RWPE2 (cell line): ENCODE measurements around the gene EMD.

Experiments used
- ATAC-seq: fragments of 200-7000 bp; cut with Tn5 transposase; 3 replicates; pipeline ENCODE4 v1.9.1; 2021; ENCODE audit warnings: low read depth
- DNase-seq: peaks from one replicate; pipeline ENCODE4 v3.0.0-alpha.2; 2020; ENCODE audit warnings: low spot score
- H3K27ac ChIP-seq: fragments of 450-650 bp; 2 replicates; pipeline ENCODE4 v1.5.1; 2017; ENCODE audit warnings: mild to moderate bottlenecking; ENCODE audit not compliant: poor library complexity, severe bottlenecking
- H3K27me3 ChIP-seq: fragments of 250-450 bp; sonication (Bioruptor Pico); 2 replicates; pipeline ENCODE4 v1.5.1; 2021; ENCODE audit warnings: mild to moderate bottlenecking, moderate library complexity; ENCODE audit not compliant: insufficient read depth, poor library complexity, severe bottlenecking
- H3K36me3 ChIP-seq: fragments of 250-450 bp; sonication (Bioruptor Pico); 2 replicates; pipeline ENCODE4 v1.5.1; 2020; ENCODE audit warnings: low read depth, mild to moderate bottlenecking, moderate library complexity
- H3K4me1 ChIP-seq: fragments of 250-450 bp; sonication (Bioruptor Pico); 2 replicates; pipeline ENCODE4 v1.5.1; 2021; ENCODE audit warnings: mild to moderate bottlenecking, moderate library complexity; ENCODE audit not compliant: insufficient read depth, poor library complexity, severe bottlenecking
- H3K4me3 ChIP-seq: fragments of 250-450 bp; sonication (Bioruptor Pico); 2 replicates; pipeline ENCODE4 v1.5.1; 2021; ENCODE audit warnings: mild to moderate bottlenecking, moderate library complexity; ENCODE audit not compliant: severe bottlenecking
- H3K9me3 ChIP-seq: fragments of 250-450 bp; sonication (Bioruptor Pico); 2 replicates; pipeline ENCODE4 v1.5.1; 2021; ENCODE audit warnings: mild to moderate bottlenecking, moderate library complexity; ENCODE audit not compliant: severe bottlenecking
- CTCF ChIP-seq: fragments of 450-650 bp; IDR thresholded peaks from one replicate; pipeline ENCODE4 v1.5.1; 2017; ENCODE audit warnings: mild to moderate bottlenecking, moderate library complexity; ENCODE audit not compliant: poor library complexity, severe bottlenecking

The EMD gene

GRCh38 chrX:154403192-154403591 is 24.1 kb downstream of the EMD start:
- ATAC-seq (no peak), DNase-seq (no peak)
- H3K27me3 ChIP-seq: no peaks in the 10 kb centered on the region
- H3K9me3 ChIP-seq: no peaks in the 10 kb centered on the region
- no peak overlapping the region for H3K4me3 ChIP-seq
- no peak overlapping the region for H3K27ac ChIP-seq
- no peak for TF ChIP-seq CTCF
- H3K36me3 ChIP-seq: peaks cover 38% of the 10 kb centered on the region
- no peaks in the 10 kb centered on the region for H3K4me1 ChIP-seq

- TF ChIP-seq CTCF: no peak
- DNase-seq: no peak
- no peak overlapping the region for H3K4me3 ChIP-seq
- no peaks in the 10 kb centered on the region for H3K27me3 ChIP-seq
- peaks cover 32% of the 10 kb centered on the region for H3K36me3 ChIP-seq
- H3K27ac ChIP-seq: no peak overlapping the region
- no peak for ATAC-seq
- H3K4me1 ChIP-seq: no peaks in the 10 kb centered on the region
- no peaks in the 10 kb centered on the region for H3K9me3 ChIP-seq
These were observed 24.8 kb downstream of the EMD start for GRCh38 chrX:154403858-154404257.

GRCh38 chrX:154404625-154405192 is 25.6 kb downstream of the EMD start:
- no peaks in the 10 kb centered on the region for H3K9me3 ChIP-seq
- no peak for TF ChIP-seq CTCF
- H3K27me3 ChIP-seq: no peaks in the 10 kb centered on the region
- no peak overlapping the region for H3K27ac ChIP-seq
- H3K36me3 ChIP-seq: peaks cover 24% of the 10 kb centered on the region
- ATAC-seq (no peak), DNase-seq (no peak)
- no peak overlapping the region for H3K4me3 ChIP-seq
- peaks cover 3% of the 10 kb centered on the region for H3K4me1 ChIP-seq

- no peak for TF ChIP-seq CTCF
- Histone ChIP-seq H3K27me3 (no peaks in the 10 kb centered on the region), H3K4me3 (peak overlapping the region; percentile 33), H3K4me1 (peaks cover 3% of the 10 kb centered on the region), H3K9me3 (no peaks in the 10 kb centered on the region), H3K36me3 (0 out of 2 replicates have a peak, but pooled peaks cover 7% of the 10 kb centered on the region), H3K27ac (peak overlapping the region; percentile 88)
- DNase-seq (no peak), ATAC-seq (peak; percentile 14)
These were observed 29.6 kb downstream of the EMD start for GRCh38 chrX:154408659-154409221.

- Histone ChIP-seq H3K36me3 (0 out of 2 replicates have a peak, but pooled peaks cover 12% of the 10 kb centered on the region), H3K27me3 (no peaks in the 10 kb centered on the region), H3K27ac (peak within 1 kb of the TSS; percentile 88), H3K4me1 (peaks cover 3% of the 10 kb centered on the region), H3K9me3 (no peaks in the 10 kb centered on the region), H3K4me3 (peak within 1 kb of the TSS; percentile 33)
- TF ChIP-seq CTCF: no peak
- DNase-seq: peak; percentile 92
- peak; percentile 88 for ATAC-seq
These were observed 30.3 kb downstream of the EMD start, which contains the start of gene DNASE1L1 for GRCh38 chrX:154409222-154409871. TSS of gene DNASE1L1 (minus strand) at chrX:154409254. CDS start at chrX:154405568, 3,686 bp downstream.
